HG03066 (cell line): Measurements from ENCODE around the gene CABP4.
A peak's percentile ranks its signal among the peaks of the same experiment; 100 is the strongest.

Experiments
- ATAC-seq: cut with Tn5 transposase; IDR thresholded peaks from one replicate; pipeline ENCODE4 v1.9.1; 2021; ENCODE audit warnings: low read depth; ENCODE audit not compliant: unreplicated experiment

CABP4 gene

DNA sequence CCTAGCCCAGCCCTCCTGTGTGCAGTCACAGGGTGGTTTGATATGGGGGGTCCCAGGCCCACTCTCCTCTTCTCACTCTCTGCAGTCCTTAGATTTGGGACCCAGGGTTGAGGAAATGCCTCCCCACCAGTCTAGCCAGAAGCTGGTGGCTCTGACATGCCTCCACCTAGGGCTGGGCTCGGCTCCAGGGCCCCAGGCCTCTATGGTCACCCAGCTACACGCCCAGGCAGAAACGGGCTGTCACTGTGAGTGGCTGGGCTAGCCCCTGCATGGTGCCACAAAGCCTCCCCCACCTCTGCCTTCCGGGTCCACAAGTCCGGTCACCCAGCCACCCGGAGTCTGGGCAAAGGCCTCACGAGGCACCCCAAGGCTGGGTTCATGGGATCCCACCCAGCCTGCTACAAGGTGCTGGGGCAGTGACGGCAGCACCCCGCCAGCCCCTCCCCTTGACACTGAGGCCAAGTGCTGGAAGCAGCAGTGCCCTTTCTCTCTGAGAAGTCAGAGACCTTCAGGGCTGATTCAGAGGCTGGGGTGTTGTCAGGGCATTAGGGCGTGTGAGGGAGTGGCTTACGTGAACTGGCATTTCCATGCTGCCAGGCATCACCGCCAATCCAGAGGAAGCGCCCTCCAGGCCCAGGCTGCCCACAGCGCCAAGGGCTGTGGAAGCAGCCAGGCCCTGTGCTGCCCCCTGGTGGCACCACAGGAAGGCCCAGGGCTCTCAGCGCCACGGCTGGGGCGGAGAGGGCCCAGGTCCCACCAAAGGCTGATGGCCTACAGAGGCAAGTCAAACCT lies 50.6 kb downstream of the CABP4 start:
- ATAC-seq = no peak

DNA sequence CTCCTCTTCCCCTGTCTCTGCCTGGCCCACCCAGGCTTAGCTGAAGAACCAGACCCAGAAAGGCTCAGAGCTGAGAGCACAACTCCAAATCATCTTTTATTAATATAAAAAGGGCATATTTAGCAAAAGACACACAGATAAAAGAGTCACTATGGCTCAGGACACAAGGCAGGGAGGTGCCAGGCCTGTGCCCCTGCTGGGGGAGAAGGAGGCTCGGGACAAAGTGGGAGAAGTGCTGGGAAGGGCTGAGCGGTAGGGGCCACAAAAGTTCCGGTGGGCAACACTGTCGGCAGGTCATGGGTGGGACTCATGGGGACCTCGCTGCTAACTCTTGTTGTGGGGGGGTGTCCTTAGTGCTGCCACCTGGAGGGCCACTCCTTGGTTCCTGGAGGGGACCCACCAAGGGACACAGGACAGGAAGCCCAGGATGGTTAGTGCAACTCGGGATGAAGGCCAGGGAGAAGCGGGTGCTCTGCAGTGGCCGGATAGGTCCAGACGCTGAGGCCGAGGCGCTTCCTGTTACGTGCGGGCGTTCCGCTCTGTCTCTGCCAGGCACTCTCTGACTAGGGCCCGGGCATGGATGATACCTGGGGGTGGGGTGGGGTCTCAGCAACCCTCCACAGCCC lies 51.4 kb downstream of the CABP4 start:
- ATAC-seq = no peak

DNA sequence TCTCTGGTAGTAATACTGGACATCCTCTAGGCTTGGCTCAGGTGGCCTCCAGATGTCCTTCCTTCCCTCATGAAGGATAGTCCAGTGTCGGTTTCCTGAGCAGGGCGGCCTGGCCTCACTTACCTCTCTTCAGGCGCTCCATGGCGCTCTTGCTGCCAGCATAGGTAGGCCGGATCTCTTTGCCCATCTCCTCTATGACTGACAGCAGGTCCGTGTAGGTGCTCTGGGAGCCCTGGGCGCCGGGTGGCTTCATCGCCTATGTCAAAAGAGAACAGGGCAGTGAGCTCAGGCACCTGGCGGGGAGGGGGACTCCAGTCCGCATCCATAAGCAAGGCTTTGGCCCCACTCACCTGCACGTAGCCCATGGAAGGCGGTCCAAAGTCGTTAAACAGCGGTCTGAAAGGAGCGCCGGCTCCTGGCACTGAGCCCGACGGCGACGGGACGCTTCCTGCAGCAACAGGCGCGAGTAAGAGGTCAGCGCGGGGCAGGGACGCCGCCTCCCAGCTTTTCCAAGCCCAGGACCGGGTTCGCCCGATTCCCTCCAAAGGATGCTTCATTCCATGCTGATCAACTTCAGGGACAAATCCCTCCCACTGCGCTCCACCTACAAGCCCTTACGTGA lies 52.2 kb downstream of the CABP4 start:
- ATAC-seq = no peak

DNA sequence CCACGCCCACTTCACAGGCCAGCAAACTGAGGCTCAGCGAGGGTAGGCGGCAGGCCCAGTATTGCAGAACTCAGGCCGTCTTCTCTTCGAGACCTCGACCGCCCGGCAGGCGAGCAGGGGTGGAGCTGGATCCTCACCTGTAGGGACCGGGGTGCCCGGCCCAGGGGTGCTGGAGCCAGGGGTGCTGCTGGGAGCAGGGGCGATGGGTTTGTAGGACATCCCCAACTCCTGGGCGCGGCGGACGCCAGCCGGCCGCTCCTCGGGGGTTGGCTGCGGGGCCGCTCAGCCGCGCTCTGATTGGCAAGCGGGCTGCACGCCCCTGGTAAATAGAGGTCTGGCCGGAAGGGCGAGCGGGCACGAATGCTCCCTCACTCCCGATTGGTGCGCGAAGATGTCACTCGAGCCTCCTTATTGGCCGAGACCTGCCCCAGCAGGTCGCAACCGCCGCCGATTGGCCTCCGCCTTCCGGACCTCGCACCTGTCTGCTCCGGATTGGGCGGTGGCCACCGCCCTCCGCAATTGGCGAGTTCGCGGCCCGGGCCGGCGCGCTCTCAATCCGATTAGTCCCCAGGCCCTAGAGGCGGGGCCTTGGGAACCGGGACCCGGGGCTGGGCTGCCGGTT lies 52.8 kb downstream of the CABP4 start, which contains the start of gene CDK2AP2:
CDK2AP2 (minus strand) TSS at position 299 of the 622 bp plus-strand sequence; CDS start at position 219, 80 bp downstream.
- ATAC-seq = peak; percentile 64

DNA sequence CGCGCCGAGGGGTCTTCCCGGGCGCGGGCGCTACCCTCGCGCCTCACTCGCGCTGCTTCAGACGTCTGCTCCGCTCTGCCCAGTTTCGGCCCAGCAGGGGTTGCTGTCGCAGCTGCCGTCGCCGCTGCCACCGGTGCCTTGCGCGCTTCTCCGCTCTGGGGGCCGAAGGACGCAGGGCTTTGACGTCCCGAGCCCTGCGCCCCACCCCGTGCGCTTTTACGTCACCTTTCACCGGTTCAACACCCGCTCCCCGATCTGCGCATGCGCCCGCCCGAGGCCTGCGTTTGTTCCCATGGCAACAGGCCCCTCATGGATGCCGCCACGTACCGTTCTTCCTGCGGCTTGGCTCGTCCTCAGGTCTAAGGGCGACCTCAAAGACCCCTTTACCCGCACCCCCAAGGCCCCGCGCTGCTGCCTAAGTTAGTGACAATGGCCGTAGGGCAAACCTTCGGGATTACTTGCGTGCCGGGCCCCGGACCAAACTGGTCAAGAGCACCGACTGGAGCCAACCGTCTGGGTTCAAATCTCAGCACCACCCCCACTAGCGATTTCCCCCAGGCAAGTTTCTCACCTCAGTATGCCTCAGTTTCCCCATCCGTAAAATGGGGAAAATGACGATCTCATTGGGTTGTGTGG lies 53.5 kb downstream of the CABP4 start:
- peak; percentile 39 for ATAC-seq

DNA sequence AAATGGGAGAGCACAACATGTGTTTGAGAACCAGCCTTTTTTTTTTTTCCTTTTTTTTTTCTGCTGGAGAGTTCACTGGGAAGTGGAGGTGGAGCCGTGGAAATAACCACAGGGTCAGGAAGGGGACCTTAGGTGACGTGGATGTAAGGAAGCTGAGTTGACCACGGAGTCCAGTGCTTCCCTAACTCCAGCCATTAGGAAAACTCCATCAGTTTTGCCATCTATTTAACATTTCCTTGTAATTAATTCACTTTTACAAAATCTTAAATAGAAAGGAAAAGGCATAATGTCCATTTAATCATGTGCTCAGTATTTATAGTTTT lies 54.8 kb downstream of the CABP4 start:
- no peak for ATAC-seq
